Stimulated activated CD8-positive, alpha-beta memory T cell treated with anti-CD3 and anti-CD28 coated beads, Interleukin-15, amount 100 ng/mL, for 1 hour (primary cell): ENCODE results near the gene CELSR1.

ENCODE experiments used
- DNase-seq: peaks from one replicate; pipeline ENCODE4 v3.0.0-alpha.2; 2020; ENCODE audit warnings: low read depth

Gene CELSR1

GRCh38 chr22:46376111-46376510, 161.3 kb downstream of the CELSR1 start:
- DNase-seq = no peak

- no peak for DNase-seq
Observed at GRCh38 chr22:46374663-46375474, 162.6 kb downstream of the CELSR1 start.

- DNase-seq = no peak
Observed at GRCh38 chr22:46373921-46374662, 163.3 kb downstream of the CELSR1 start.

- DNase-seq = no peak
Observed at GRCh38 chr22:46373159-46373558, 164.3 kb downstream of the CELSR1 start.

GRCh38 chr22:46372686-46373085, 164.7 kb downstream of the CELSR1 start:
- DNase-seq = no peak

GRCh38 chr22:46371623-46372226, 165.7 kb downstream of the CELSR1 start:
- no peak for DNase-seq

GRCh38 chr22:46370584-46371291, 166.7 kb downstream of the CELSR1 start:
- DNase-seq = peak; percentile 15

GRCh38 chr22:46369716-46370583, 167.5 kb downstream of the CELSR1 start:
- DNase-seq = no peak

- DNase-seq = no peak
Observed at GRCh38 chr22:46368871-46369715, 168.3 kb downstream of the CELSR1 start.

- no peak for DNase-seq
Observed at GRCh38 chr22:46368422-46368821, 169.0 kb downstream of the CELSR1 start.

- peak; percentile 38 for DNase-seq
Observed at GRCh38 chr22:46367707-46368191, 169.7 kb downstream of the CELSR1 start.

GRCh38 chr22:46366801-46367706, 170.4 kb downstream of the CELSR1 start:
- no peak for DNase-seq

GRCh38 chr22:46366327-46366731, 171.1 kb downstream of the CELSR1 start:
- DNase-seq = no peak

GRCh38 chr22:46365166-46365624, 172.2 kb downstream of the CELSR1 start:
- DNase-seq = no peak

GRCh38 chr22:46364341-46365165, 172.9 kb downstream of the CELSR1 start:
- no peak for DNase-seq

- DNase-seq = no peak
Observed at GRCh38 chr22:46363611-46364321, 173.7 kb downstream of the CELSR1 start.

GRCh38 chr22:46362934-46363515, 174.4 kb downstream of the CELSR1 start:
- DNase-seq = no peak
